22Rv1 (cell line): ENCODE results near the gene OR6K2.

Experiments used
- ZFX ChIP-seq: fragments of 450-650 bp; IDR thresholded peaks from 2 replicates; pipeline ENCODE4 v1.6.1; 2017; ENCODE audit warnings: antibody characterized with exemption, borderline replicate concordance
- TF ChIP-seq, protein P1 (sequence below): fragments of 450-650 bp; IDR thresholded peaks from 2 replicates; pipeline ENCODE4 v1.5.1; 2017; ENCODE audit warnings: mild to moderate bottlenecking

GRCh38 chr1:158716335-158716734 is 15.9 kb upstream of the OR6K2 start:
- TF ChIP-seq, protein P1, sequence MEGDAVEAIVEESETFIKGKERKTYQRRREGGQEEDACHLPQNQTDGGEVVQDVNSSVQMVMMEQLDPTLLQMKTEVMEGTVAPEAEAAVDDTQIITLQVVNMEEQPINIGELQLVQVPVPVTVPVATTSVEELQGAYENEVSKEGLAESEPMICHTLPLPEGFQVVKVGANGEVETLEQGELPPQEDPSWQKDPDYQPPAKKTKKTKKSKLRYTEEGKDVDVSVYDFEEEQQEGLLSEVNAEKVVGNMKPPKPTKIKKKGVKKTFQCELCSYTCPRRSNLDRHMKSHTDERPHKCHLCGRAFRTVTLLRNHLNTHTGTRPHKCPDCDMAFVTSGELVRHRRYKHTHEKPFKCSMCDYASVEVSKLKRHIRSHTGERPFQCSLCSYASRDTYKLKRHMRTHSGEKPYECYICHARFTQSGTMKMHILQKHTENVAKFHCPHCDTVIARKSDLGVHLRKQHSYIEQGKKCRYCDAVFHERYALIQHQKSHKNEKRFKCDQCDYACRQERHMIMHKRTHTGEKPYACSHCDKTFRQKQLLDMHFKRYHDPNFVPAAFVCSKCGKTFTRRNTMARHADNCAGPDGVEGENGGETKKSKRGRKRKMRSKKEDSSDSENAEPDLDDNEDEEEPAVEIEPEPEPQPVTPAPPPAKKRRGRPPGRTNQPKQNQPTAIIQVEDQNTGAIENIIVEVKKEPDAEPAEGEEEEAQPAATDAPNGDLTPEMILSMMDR, result no peak
- no peak for TF ChIP-seq ZFX
